ENCODE measurements around the gene ACOT8. TPM values are rescaled to one million over a fixed set of nuclear protein-coding genes. Genes with fewer than 3 reads are reported as not detected.
"Not testable (repeated sequence)": the region's sequence is repeated elsewhere in the genome, so short reads cannot be mapped to it uniquely, and the experiment has no call there.

Gene ACOT8
- polyA plus RNA-seq, 3 donors = 27.0 to 29.8 (median 28.1) TPM

DNA sequence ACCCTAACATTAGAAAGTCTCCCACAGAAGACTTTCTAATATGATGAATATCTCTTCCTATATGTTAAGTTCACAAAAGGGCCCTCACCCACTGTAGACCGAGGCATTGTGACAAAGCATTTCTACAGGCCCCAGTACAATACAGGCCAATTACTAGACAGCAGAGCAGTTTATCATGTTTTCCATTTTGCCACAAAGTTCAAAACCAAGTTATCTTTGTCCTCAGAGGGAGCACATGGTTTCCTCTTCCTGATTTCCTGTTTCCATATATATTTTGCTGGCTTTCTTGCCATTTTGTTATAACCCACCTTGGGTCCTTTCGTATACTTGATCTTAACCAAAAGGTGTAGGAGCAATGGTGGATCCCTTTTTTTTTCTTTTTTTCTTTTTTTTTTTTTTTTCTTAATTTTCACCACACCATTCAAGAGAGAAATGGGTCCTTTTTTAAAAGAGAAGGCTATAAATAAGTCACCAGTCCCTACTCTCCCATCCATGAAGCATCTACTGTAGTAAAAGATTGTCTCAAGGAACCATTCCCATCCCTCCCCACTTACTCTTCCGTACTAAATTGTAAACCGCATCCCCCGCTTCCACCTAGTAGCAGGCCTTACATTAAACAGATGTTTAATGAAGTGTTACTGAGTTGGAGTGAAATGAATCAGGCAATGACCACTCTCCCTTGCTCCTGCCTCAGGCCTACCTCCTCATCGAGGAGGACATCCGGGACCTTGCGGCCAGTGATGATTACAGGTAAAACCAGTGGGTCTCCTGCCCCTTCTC, 46.8 kb downstream of the ACOT8 start:
- peak; percentile 45 for DNase-seq

DNA sequence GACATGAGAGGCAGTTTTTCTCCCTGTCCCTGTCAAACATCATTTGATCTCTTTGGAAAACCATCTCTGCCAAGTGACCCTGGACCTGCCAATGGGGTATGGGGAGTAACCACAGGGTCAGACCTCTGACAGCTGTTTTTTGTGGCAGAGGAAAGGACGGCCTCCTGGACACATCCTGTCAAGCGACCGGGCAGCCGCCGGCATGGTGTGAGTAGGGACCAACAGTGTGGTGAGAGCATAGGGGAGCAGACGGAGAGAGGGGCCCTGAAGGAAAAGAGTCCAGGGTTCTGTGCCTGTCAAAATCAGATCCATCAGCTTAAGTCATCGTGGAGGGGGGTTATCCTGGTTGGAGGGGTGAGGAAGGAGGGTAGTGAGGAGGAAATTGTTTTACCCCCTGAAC, 55.3 kb downstream of the ACOT8 start:
- no peak for DNase-seq

DNA sequence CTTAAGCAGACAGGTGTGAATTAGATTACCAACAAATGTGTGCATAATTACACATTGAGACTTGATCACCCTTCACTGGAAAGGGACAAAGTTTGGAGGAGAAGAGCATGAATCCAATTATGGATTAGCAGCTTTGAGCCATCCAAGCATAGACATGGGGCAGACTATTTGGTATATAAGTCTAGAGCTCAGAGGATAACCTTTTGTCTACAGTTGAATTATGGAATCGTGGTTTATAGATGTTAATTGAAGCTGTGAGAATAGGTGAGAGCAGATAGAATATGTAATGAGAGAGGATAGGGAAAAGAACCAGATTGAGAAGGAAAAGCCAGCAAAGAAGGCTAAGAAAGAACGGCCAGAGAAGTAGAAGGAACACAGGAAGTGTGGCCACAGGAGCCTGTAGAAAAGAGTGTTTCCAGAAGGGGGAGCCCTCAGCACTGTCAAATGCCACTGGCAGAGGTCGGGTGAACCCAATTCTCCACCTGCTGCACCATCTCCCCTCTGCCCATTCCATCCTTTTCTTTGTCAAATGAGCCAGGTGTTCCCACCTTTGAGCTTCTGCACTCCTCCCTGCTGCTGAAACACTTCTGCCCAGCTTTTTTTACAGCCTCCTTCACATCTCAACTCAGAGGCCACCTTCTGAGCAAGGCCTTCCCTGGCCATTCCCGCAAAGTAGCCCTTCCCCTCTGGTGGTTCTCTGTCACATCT, 58.1 kb downstream of the ACOT8 start:
- peak; percentile 39 for DNase-seq

DNA sequence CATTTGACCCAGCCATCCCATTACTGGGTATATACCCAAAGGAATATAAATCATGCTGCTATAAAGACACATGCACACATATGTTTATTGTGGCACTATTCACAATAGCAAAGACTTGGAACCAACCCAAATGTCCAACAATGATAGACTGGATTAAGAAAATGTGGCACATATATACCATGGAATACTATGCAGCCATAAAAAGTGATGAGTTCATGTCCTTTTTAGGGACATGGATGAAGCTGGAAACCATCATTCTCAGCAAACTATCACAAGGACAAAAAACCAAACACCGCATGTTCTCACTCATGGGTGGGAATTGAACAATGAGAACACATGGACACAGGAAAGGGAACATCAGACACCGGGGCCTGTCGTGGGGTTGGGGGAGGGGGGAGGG, 59.2 kb downstream of the ACOT8 start:
- not testable (repeated sequence) for DNase-seq

- DNase-seq = not testable (repeated sequence)
These were observed 59.7 kb downstream of the ACOT8 start for GRCh38 chr20:45797510-45797909.

DNA sequence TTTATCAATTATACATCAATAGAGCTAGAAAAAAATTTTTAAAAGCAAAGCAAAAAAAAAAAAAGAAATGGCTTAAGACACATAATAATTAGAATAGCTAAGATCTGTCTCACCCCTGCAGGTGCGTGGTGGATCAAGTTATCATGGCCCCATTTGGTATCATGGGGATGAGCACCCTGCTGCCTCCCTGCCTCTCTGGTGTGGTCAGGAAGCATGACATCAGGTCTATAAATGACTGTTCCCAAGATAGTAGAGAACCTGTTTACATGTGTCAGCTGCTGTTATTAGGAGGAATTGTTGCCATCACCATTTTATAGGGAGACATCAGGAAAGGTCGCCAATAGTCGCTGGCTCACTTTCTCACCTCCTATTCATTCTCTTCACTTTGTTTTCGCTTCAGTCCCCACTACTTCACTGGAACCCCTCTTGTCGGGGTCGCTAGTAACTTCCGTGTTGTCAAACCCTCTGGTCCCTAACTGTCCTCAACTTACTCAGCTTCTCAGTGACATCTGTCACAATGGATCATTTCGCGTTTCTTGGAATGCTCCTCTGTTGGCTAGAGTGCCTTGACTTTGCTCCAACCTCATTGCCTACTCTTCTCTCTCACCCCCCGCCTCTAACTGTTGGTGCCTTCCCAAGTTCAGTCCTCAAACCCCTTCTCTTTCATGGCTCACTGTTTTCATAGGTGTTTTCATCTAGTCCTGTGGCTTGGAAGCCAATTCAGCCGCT, 60.7 kb downstream of the ACOT8 start:
- DNase-seq = no peak

- no peak for DNase-seq
These were observed 64.7 kb downstream of the ACOT8 start for GRCh38 chr20:45792317-45793118.

Other genes with a start within 250 kb of the ACOT8 start
- not detected for gene WFDC10A, start 227.7 kb downstream of the ACOT8 start, polyA plus RNA-seq (ENCODE audit: insufficient read length in 3 of 3)
- gene WFDC9, start 226.1 kb downstream of the ACOT8 start, polyA plus RNA-seq (ENCODE audit: insufficient read length in 3 of 3) = not detected
- gene WFDC11, start 187.2 kb downstream of the ACOT8 start, polyA plus RNA-seq (ENCODE audit: insufficient read length in 3 of 3) = not detected
- not detected for gene WFDC13, start 155.4 kb downstream of the ACOT8 start, polyA plus RNA-seq (ENCODE audit: insufficient read length in 3 of 3)
- gene WFDC10B, start 152.4 kb downstream of the ACOT8 start, polyA plus RNA-seq (ENCODE audit: insufficient read length in 3 of 3) = not detected
- not detected for gene SPINT4, start 135.0 kb downstream of the ACOT8 start, polyA plus RNA-seq (ENCODE audit: insufficient read length in 3 of 3)
- 1 to 10 TPM in 2 of 3 donors, under 1 TPM in 1; 0.36 to 1.6 (median 1.4) TPM for gene WFDC3, start 65.5 kb downstream of the ACOT8 start, polyA plus RNA-seq (ENCODE audit: insufficient read length in 3 of 3)
- gene DNTTIP1, start 65.4 kb downstream of the ACOT8 start, polyA plus RNA-seq (ENCODE audit: insufficient read length in 3 of 3) = 10 to 100 TPM; 34.8 to 40.1 (median 39.3) TPM
- gene UBE2C, start 44.7 kb downstream of the ACOT8 start, polyA plus RNA-seq (ENCODE audit: insufficient read length in 3 of 3) = 10 to 100 TPM; 60.5 to 78.8 (median 73.0) TPM
- gene TNNC2, start 30.1 kb downstream of the ACOT8 start, polyA plus RNA-seq (ENCODE audit: insufficient read length in 3 of 3) = 1 to 10 TPM in 1 of 3 donors, under 1 TPM in 2; 0.39 to 3.7 (median 0.66) TPM
- gene SNX21, start 23.6 kb downstream of the ACOT8 start, polyA plus RNA-seq (ENCODE audit: insufficient read length in 3 of 3) = 10 to 100 TPM; 16.1 to 18.4 (median 16.2) TPM
- gene ZSWIM3, start 222 bp upstream of the ACOT8 start, polyA plus RNA-seq (ENCODE audit: insufficient read length in 3 of 3) = 1 to 10 TPM; 5.9 to 6.5 (median 6.1) TPM
- 10 to 100 TPM; 16.6 to 21.3 (median 17.1) TPM for gene ZSWIM1, start 23.8 kb upstream of the ACOT8 start, polyA plus RNA-seq (ENCODE audit: insufficient read length in 3 of 3)
- gene SPATA25, start 30.2 kb upstream of the ACOT8 start, polyA plus RNA-seq (ENCODE audit: insufficient read length in 3 of 3) = 1 to 10 TPM; 3.5 to 9.4 (median 8.2) TPM
- 10 to 100 TPM in 2 of 3 donors, 1 to 10 TPM in 1; 8.8 to 10.2 (median 10.1) TPM for gene NEURL2, start 33.8 kb upstream of the ACOT8 start, polyA plus RNA-seq (ENCODE audit: insufficient read length in 3 of 3)
- 100 to 1,000 TPM; 126 to 146 (median 146) TPM for gene CTSA, start 33.9 kb upstream of the ACOT8 start, polyA plus RNA-seq (ENCODE audit: insufficient read length in 3 of 3)
- gene PLTP, start 54.8 kb upstream of the ACOT8 start, polyA plus RNA-seq (ENCODE audit: insufficient read length in 3 of 3) = 100 to 1,000 TPM; 140 to 161 (median 155) TPM
- 10 to 100 TPM; 46.1 to 56.9 (median 53.1) TPM for gene PCIF1, start 77.3 kb upstream of the ACOT8 start, polyA plus RNA-seq (ENCODE audit: insufficient read length in 3 of 3)
- gene ZNF335, start 114.8 kb upstream of the ACOT8 start, polyA plus RNA-seq (ENCODE audit: insufficient read length in 3 of 3) = 10 to 100 TPM; 15.1 to 19.1 (median 15.6) TPM
- gene MMP9, start 151.5 kb upstream of the ACOT8 start, polyA plus RNA-seq (ENCODE audit: insufficient read length in 3 of 3) = 1 to 10 TPM in 1 of 3 donors, under 1 TPM in 2; 0.34 to 1.0 (median 0.35) TPM
- 1 to 10 TPM; 2.3 to 3.4 (median 3.0) TPM for gene SLC12A5, start 171.8 kb upstream of the ACOT8 start, polyA plus RNA-seq (ENCODE audit: insufficient read length in 3 of 3)
- 10 to 100 TPM; 60.7 to 62.7 (median 60.8) TPM for gene NCOA5, start 232.6 kb upstream of the ACOT8 start, polyA plus RNA-seq (ENCODE audit: insufficient read length in 3 of 3)